Cardiac muscle cell (in vitro differentiated cells and primary cell): ENCODE data around the gene CCL2. TPM values are rescaled to one million over a fixed set of nuclear protein-coding genes. Genes with fewer than 3 reads are reported as not detected.

Experiments used
- DNase-seq, 2 donors: peaks; one replicate each; pipeline versions ENCODE4 v3.0.0 to v3.0.0-alpha.2; 2010 to 2017; ENCODE audit warnings: low read depth in 1 of 2, low spot score in 1 of 2
- H3K27ac ChIP-seq: fragments of 200-600 bp; sonication (generic); 2 replicates; pipeline ENCODE4 v1.5.1; 2016
- H3K27me3 ChIP-seq: fragments of 200-600 bp; sonication (generic); 2 replicates; pipeline ENCODE4 v1.6.0; 2016; ENCODE audit warnings: control low read depth
- H3K36me3 ChIP-seq: fragments of 200-600 bp; sonication (generic); 2 replicates; pipeline ENCODE4 v1.5.1; 2016; ENCODE audit warnings: control low read depth
- H3K4me1 ChIP-seq: fragments of 200-600 bp; sonication (generic); 2 replicates; pipeline ENCODE4 v1.8.1; 2017; ENCODE audit warnings: low read depth, mild to moderate bottlenecking, mixed run types
- H3K4me3 ChIP-seq: fragments of 200-600 bp; sonication (generic); 2 replicates; pipeline ENCODE4 v1.5.1; 2016; ENCODE audit warnings: mild to moderate bottlenecking
- H3K9me3 ChIP-seq: fragments of 200-600 bp; sonication (generic); 2 replicates; pipeline ENCODE4 v1.5.1; 2017; ENCODE audit warnings: low read depth, mild to moderate bottlenecking, control low read depth
- polyA plus RNA-seq: library from polyadenylated mRNA; unstranded; fragments of >200 nt; fragmentation: Nextera tagmentation; extraction: Ambion mirVana; gene quantifications from 2 replicates; pipeline ENCODE4 v1.2.1, GENCODE V29; 2016
- total RNA-seq: library from RNA; depleted of rRNA; stranded (reverse); fragments of >200 nt; gene quantifications from 2 replicates; pipeline ENCODE4 v1.2.3, GENCODE V29; 2016
- TF ChIP-seq, protein P1 (sequence below): IDR thresholded peaks from 2 replicates; pipeline ENCODE4 v1.5.1; 2012; ENCODE audit warnings: low read depth, mild to moderate bottlenecking, low read length

The CCL2 gene
- 0.46 and 0.54 TPM in 2 replicates for total RNA-seq
- 0.41 and 0.77 TPM in 2 replicates for polyA plus RNA-seq

DNA sequence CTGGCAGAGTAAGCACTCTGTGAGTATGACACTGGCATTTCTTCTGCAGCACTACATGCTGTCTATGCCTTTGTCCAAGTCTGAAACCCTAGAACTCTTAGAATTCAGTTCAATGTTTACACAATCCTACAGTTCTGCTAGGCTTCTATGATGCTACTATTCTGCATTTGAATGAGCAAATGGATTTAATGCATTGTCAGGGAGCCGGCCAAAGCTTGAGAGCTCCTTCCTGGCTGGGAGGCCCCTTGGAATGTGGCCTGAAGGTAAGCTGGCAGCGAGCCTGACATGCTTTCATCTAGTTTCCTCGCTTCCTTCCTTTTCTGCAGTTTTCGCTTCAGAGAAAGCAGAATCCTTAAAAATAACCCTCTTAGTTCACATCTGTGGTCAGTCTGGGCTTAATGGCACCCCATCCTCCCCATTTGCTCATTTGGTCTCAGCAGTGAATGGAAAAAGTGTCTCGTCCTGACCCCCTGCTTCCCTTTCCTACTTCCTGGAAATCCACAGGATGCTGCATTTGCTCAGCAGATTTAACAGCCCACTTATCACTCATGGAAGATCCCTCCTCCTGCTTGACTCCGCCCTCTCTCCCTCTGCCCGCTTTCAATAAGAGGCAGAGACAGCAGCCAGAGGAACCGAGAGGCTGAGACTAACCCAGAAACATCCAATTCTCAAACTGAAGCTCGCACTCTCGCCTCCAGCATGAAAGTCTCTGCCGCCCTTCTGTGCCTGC lies at the start of gene CCL2:
TSS of gene CCL2 (plus strand) at position 635 of the 730 bp plus-strand sequence. CDS start at position 700, 65 bp downstream.
- H3K9me3 ChIP-seq, result no peaks in the 10 kb centered on the region
- H3K27ac ChIP-seq, result no peak within 1 kb of the TSS
- peaks cover 4% of the 10 kb centered on the region for H3K4me1 ChIP-seq
- H3K27me3 ChIP-seq, result no peaks in the 10 kb centered on the region
- peak; percentile 52 to 94 for DNase-seq
- H3K36me3 ChIP-seq, result no peaks in the 10 kb centered on the region
- TF ChIP-seq, protein P1, sequence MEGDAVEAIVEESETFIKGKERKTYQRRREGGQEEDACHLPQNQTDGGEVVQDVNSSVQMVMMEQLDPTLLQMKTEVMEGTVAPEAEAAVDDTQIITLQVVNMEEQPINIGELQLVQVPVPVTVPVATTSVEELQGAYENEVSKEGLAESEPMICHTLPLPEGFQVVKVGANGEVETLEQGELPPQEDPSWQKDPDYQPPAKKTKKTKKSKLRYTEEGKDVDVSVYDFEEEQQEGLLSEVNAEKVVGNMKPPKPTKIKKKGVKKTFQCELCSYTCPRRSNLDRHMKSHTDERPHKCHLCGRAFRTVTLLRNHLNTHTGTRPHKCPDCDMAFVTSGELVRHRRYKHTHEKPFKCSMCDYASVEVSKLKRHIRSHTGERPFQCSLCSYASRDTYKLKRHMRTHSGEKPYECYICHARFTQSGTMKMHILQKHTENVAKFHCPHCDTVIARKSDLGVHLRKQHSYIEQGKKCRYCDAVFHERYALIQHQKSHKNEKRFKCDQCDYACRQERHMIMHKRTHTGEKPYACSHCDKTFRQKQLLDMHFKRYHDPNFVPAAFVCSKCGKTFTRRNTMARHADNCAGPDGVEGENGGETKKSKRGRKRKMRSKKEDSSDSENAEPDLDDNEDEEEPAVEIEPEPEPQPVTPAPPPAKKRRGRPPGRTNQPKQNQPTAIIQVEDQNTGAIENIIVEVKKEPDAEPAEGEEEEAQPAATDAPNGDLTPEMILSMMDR, result no peak
- H3K4me3 ChIP-seq, result no peak within 1 kb of the TSS

DNA sequence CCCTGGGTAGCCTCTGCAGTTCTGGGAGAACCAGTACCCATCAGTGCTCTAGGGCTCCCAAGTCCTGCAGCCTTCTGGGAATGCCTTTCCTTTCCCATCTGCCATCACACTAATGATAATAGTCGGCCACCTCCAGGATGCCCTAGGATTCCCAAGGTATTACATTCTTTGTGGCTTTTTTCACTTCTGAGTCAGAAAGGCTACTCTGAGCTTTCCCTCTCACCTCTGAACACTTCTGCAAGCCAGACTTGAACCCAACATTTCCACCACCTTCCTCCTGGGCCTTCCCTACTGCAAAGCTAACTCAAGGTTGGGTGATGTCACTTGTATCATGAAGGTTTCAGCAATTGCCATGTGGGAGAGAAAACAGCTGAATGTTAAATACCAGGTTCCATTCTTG lies 49.7 kb upstream of the CCL2 start:
- TF ChIP-seq, protein P1, result no peak
- Histone ChIP-seq H3K9me3 (no peaks in the 10 kb centered on the region), H3K27ac (no peak overlapping the region), H3K4me3 (no peak overlapping the region), H3K36me3 (no peaks in the 10 kb centered on the region), H3K4me1 (no peaks in the 10 kb centered on the region), H3K27me3 (no peaks in the 10 kb centered on the region)
- no peak for DNase-seq

DNA sequence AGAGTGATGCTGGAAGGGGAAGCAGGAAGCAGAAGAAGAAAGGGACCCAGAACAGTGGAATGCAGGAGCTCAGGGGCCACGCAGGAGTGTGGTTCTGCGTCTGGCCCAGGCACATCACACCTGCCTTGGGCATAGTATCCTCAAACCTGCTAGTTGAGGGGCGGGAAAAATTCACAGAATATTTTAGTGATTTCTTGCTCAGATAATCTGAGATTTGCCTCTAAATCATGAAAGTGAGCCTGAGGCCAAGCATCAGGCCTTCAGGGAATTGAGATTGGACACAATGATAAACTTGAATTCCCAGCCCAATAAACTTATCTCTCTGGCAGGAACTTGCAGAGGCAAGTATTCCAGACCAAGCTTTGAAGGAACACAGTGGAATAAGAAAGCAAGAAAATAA lies 48.5 kb upstream of the CCL2 start:
- no peak for DNase-seq
- no peaks in the 10 kb centered on the region for H3K36me3 ChIP-seq

DNA sequence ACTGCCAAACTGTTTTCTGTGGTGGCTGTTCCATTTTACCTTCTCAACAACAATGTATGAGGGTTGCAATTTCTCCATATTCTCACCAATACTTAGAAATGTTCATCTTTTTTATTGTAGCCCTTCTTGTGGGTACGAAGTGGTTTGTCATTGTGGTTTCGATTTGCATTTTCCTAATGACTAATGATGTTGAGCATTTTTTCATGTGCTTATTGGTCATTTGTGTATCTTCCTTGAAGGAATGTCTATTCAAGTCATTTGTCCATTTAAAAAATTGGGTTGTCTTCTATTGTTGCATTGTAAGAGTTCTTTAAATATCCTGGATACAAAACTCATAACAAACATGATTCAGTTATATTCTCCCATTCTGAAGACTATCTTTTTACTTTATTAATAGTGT lies 47.5 kb upstream of the CCL2 start:
- H3K9me3 ChIP-seq, result no peaks in the 10 kb centered on the region
- H3K36me3 ChIP-seq, result no peaks in the 10 kb centered on the region
- no peak overlapping the region for H3K27ac ChIP-seq
- no peaks in the 10 kb centered on the region for H3K4me1 ChIP-seq
- DNase-seq, result peak in 1 of 2 donors; percentile 12
- no peaks in the 10 kb centered on the region for H3K27me3 ChIP-seq
- no peak overlapping the region for H3K4me3 ChIP-seq
- TF ChIP-seq, protein P1, result no peak

More for the DNA sequence above, 48.5 kb upstream of the CCL2 start:
- Histone ChIP-seq H3K4me1 (no peaks in the 10 kb centered on the region), H3K27me3 (no peaks in the 10 kb centered on the region), H3K27ac (no peak overlapping the region), H3K4me3 (no peak overlapping the region), H3K9me3 (no peaks in the 10 kb centered on the region)
- TF ChIP-seq, protein P1, result no peak

DNA sequence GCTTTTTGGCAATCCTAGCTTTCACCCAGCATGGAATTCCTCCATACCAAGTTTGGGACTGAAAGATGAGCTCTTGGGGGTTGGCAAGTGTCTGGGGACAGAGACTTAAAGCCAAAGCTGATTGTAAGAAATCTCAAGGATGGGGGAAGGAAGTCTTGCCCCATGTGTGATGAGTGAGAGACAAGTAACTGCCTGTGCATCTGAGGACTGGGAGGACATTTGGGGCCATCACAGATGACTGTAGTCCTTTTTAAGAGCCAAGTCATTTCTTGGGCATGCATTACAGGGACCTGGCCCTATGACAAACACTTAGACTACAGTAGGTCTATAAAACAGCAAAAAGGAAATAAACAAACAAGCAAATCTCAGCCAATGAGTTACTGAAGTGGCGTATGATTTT lies 36.3 kb upstream of the CCL2 start:
- Histone ChIP-seq H3K27me3 (no peaks in the 10 kb centered on the region), H3K4me3 (no peak overlapping the region), H3K9me3 (no peaks in the 10 kb centered on the region), H3K4me1 (no peaks in the 10 kb centered on the region), H3K27ac (no peak overlapping the region), H3K36me3 (no peaks in the 10 kb centered on the region)
- TF ChIP-seq, protein P1, result no peak
- DNase-seq, result no peak
